Natural killer cell treated with Interleukin-12 subunit alpha and Interleukin-12 subunit beta and Interleukin-15 and Interleukin-18, amount 100 ng/mL, for 72 hours (primary cell): ENCODE data around the gene MACROD2. TPM values are rescaled to one million over a fixed set of nuclear protein-coding genes. Genes with fewer than 3 reads are reported as not detected.
"Not testable (repeated sequence)": the region's sequence is repeated elsewhere in the genome, so short reads cannot be mapped to it uniquely, and the experiment has no call there.

Experiments
- ATAC-seq, 2 donors: fragments of 150-1000 bp; cut with Tn5 transposase in 1 of 2; sonication (Bioruptor Pico), chemical (Tn5 transposase) in 1 of 2; 2 replicates each; pipeline ENCODE4 v1.10.0; 2021
- DNase-seq: peaks from one replicate; pipeline ENCODE4 v3.0.0; 2022; ENCODE audit warnings: low spot score
- H3K27ac Mint-ChIP-seq, 2 donors: 1 replicate in 1 of 2; 2 replicates in 1 of 2; pipeline ENCODE4 v1.8.0; 2022; ENCODE audit warnings: mixed read lengths in 2 of 2, mild to moderate bottlenecking in 1 of 2, moderate library complexity in 1 of 2
- H3K27me3 Mint-ChIP-seq, 2 donors: 1 replicate in 1 of 2; 2 replicates in 1 of 2; pipeline ENCODE4 v1.8.0; 2022; ENCODE audit warnings: mixed read lengths in 2 of 2
- H3K36me3 Mint-ChIP-seq: one replicate; pipeline ENCODE4 v1.8.0; 2022; ENCODE audit warnings: mixed read lengths
- H3K4me1 Mint-ChIP-seq, 2 donors: 1 replicate in 1 of 2; 2 replicates in 1 of 2; pipeline ENCODE4 v1.8.0; 2022; ENCODE audit warnings: low read depth in 2 of 2, mixed read lengths in 2 of 2, mild to moderate bottlenecking in 1 of 2
- H3K4me3 Mint-ChIP-seq: one replicate; pipeline ENCODE4 v1.8.0; 2022; ENCODE audit warnings: mixed read lengths
- H3K9me3 Mint-ChIP-seq: 2 replicates; pipeline ENCODE4 v1.8.0; 2022; ENCODE audit warnings: mixed read lengths
- total RNA-seq, 2 donors: library from RNA; stranded (reverse); gene quantifications; one replicate each; pipeline ENCODE4 v1.2.3, GENCODE V29; 2022

The MACROD2 gene
- total RNA-seq, 2 donors from 2014 or later, result not detected

GRCh38 chr20:14450256-14450655, 454.9 kb downstream of the MACROD2 start:
- H3K27me3 Mint-ChIP-seq, result no peaks in the 10 kb centered on the region
- H3K27ac Mint-ChIP-seq, result no peak overlapping the region
- no peak overlapping the region for H3K4me3 Mint-ChIP-seq
- H3K9me3 Mint-ChIP-seq, result peaks cover 20% of the 10 kb centered on the region
- ATAC-seq (no peak), DNase-seq (no peak)
- peaks cover 0 to 2% of the 10 kb centered on the region in 2 donors for H3K4me1 Mint-ChIP-seq
- peaks cover 9% of the 10 kb centered on the region for H3K36me3 Mint-ChIP-seq

GRCh38 chr20:14451458-14451857, 456.1 kb downstream of the MACROD2 start:
- no peak for ATAC-seq
- no peak overlapping the region for H3K4me3 Mint-ChIP-seq
- H3K9me3 Mint-ChIP-seq, result peaks cover 15% of the 10 kb centered on the region
- peaks cover 0 to 2% of the 10 kb centered on the region in 2 donors for H3K4me1 Mint-ChIP-seq
- no peak overlapping the region for H3K27ac Mint-ChIP-seq
- H3K27me3 Mint-ChIP-seq, result no peaks in the 10 kb centered on the region
- no peak for DNase-seq
- H3K36me3 Mint-ChIP-seq, result peaks cover 9% of the 10 kb centered on the region

- DNase-seq (no peak), ATAC-seq (no peak)
- Mint-ChIP-seq H3K4me3 (no peak overlapping the region), H3K27me3 (no peaks in the 10 kb centered on the region), H3K36me3 (peaks cover 16% of the 10 kb centered on the region), H3K9me3 (peaks cover 15% of the 10 kb centered on the region), H3K4me1 (peaks cover 0 to 2% of the 10 kb centered on the region in 2 donors), H3K27ac (no peak overlapping the region)
Observed at GRCh38 chr20:14453259-14453658, 457.9 kb downstream of the MACROD2 start.

- ATAC-seq (no peak), DNase-seq (no peak)
- Mint-ChIP-seq H3K27ac (no peak overlapping the region), H3K9me3 (peaks cover 15% of the 10 kb centered on the region), H3K4me3 (no peak overlapping the region), H3K27me3 (no peaks in the 10 kb centered on the region), H3K4me1 (peaks cover 0 to 2% of the 10 kb centered on the region in 2 donors), H3K36me3 (peaks cover 16% of the 10 kb centered on the region)
Observed at GRCh38 chr20:14454296-14454695, 459.0 kb downstream of the MACROD2 start.

- not testable (repeated sequence) for H3K4me3 Mint-ChIP-seq, H3K27ac Mint-ChIP-seq, DNase-seq, H3K27me3 Mint-ChIP-seq, ATAC-seq, H3K4me1 Mint-ChIP-seq
- peaks cover 35% of the 10 kb centered on the region for H3K9me3 Mint-ChIP-seq
- peaks cover 21% of the 10 kb centered on the region for H3K36me3 Mint-ChIP-seq
Observed at GRCh38 chr20:14467104-14467827, 471.9 kb downstream of the MACROD2 start.

GRCh38 chr20:14470231-14470899, 475.0 kb downstream of the MACROD2 start:
- no peak for DNase-seq
- H3K4me1 Mint-ChIP-seq, result no peaks in the 10 kb centered on the region

GRCh38 chr20:14470977-14471661, 475.8 kb downstream of the MACROD2 start:
- DNase-seq (no peak), ATAC-seq (no peak)
- Mint-ChIP-seq H3K27me3 (no peaks in the 10 kb centered on the region), H3K4me1 (no peaks in the 10 kb centered on the region), H3K9me3 (peaks cover 27% of the 10 kb centered on the region), H3K36me3 (peaks cover 15% of the 10 kb centered on the region), H3K27ac (no peak overlapping the region), H3K4me3 (no peak overlapping the region)

More at GRCh38 chr20:14470231-14470899, 475.0 kb downstream of the MACROD2 start:
- no peak for ATAC-seq
- peaks cover 31% of the 10 kb centered on the region for H3K9me3 Mint-ChIP-seq
- peaks cover 15% of the 10 kb centered on the region for H3K36me3 Mint-ChIP-seq
- no peak overlapping the region for H3K4me3 Mint-ChIP-seq
- no peak overlapping the region for H3K27ac Mint-ChIP-seq
- no peaks in the 10 kb centered on the region for H3K27me3 Mint-ChIP-seq

GRCh38 chr20:14477125-14477524, 481.8 kb downstream of the MACROD2 start:
- no peaks in the 10 kb centered on the region for H3K27me3 Mint-ChIP-seq
- H3K4me1 Mint-ChIP-seq, result no peaks in the 10 kb centered on the region

GRCh38 chr20:14478126-14478525, 482.8 kb downstream of the MACROD2 start:
- no peak overlapping the region for H3K27ac Mint-ChIP-seq
- H3K4me3 Mint-ChIP-seq, result no peak overlapping the region
- H3K36me3 Mint-ChIP-seq, result no peaks in the 10 kb centered on the region
- no peak for DNase-seq
- H3K9me3 Mint-ChIP-seq, result peaks cover 5% of the 10 kb centered on the region
- ATAC-seq, result no peak
- H3K27me3 Mint-ChIP-seq, result no peaks in the 10 kb centered on the region
- no peaks in the 10 kb centered on the region for H3K4me1 Mint-ChIP-seq

More at GRCh38 chr20:14477125-14477524, 481.8 kb downstream of the MACROD2 start:
- Mint-ChIP-seq H3K9me3 (peaks cover 6% of the 10 kb centered on the region), H3K36me3 (no peaks in the 10 kb centered on the region), H3K4me3 (no peak overlapping the region), H3K27ac (no peak overlapping the region)
- DNase-seq (no peak), ATAC-seq (no peak)

GRCh38 chr20:14481863-14482262, 486.5 kb downstream of the MACROD2 start:
- H3K36me3 Mint-ChIP-seq, result peaks cover 13% of the 10 kb centered on the region
- peaks cover 14% of the 10 kb centered on the region for H3K9me3 Mint-ChIP-seq
- H3K27me3 Mint-ChIP-seq, result no peaks in the 10 kb centered on the region
- DNase-seq (no peak), ATAC-seq (no peak)
- H3K4me1 Mint-ChIP-seq, result no peaks in the 10 kb centered on the region
- no peak overlapping the region for H3K27ac Mint-ChIP-seq
- no peak overlapping the region for H3K4me3 Mint-ChIP-seq

- Mint-ChIP-seq H3K27ac (no peak overlapping the region), H3K4me1 (no peaks in the 10 kb centered on the region), H3K27me3 (no peaks in the 10 kb centered on the region), H3K36me3 (peaks cover 13% of the 10 kb centered on the region), H3K4me3 (no peak overlapping the region), H3K9me3 (peaks cover 22% of the 10 kb centered on the region)
- DNase-seq (no peak), ATAC-seq (no peak)
Observed at GRCh38 chr20:14488212-14488611, 492.9 kb downstream of the MACROD2 start.

GRCh38 chr20:14488756-14489479, 493.6 kb downstream of the MACROD2 start:
- H3K27me3 Mint-ChIP-seq, result no peaks in the 10 kb centered on the region
- no peak overlapping the region for H3K4me3 Mint-ChIP-seq
- DNase-seq (no peak), ATAC-seq (no peak)
- H3K9me3 Mint-ChIP-seq, result peaks cover 22% of the 10 kb centered on the region
- no peaks in the 10 kb centered on the region for H3K4me1 Mint-ChIP-seq
- H3K27ac Mint-ChIP-seq, result no peak overlapping the region
- peaks cover 13% of the 10 kb centered on the region for H3K36me3 Mint-ChIP-seq

GRCh38 chr20:14489544-14489943, 494.2 kb downstream of the MACROD2 start:
- Mint-ChIP-seq H3K27me3 (no peaks in the 10 kb centered on the region), H3K27ac (no peak overlapping the region), H3K4me3 (no peak overlapping the region), H3K4me1 (no peaks in the 10 kb centered on the region), H3K36me3 (peaks cover 11% of the 10 kb centered on the region), H3K9me3 (peaks cover 21% of the 10 kb centered on the region)
- DNase-seq (no peak), ATAC-seq (no peak)
